Measurements from ENCODE around the gene REL.

REL gene

DNA sequence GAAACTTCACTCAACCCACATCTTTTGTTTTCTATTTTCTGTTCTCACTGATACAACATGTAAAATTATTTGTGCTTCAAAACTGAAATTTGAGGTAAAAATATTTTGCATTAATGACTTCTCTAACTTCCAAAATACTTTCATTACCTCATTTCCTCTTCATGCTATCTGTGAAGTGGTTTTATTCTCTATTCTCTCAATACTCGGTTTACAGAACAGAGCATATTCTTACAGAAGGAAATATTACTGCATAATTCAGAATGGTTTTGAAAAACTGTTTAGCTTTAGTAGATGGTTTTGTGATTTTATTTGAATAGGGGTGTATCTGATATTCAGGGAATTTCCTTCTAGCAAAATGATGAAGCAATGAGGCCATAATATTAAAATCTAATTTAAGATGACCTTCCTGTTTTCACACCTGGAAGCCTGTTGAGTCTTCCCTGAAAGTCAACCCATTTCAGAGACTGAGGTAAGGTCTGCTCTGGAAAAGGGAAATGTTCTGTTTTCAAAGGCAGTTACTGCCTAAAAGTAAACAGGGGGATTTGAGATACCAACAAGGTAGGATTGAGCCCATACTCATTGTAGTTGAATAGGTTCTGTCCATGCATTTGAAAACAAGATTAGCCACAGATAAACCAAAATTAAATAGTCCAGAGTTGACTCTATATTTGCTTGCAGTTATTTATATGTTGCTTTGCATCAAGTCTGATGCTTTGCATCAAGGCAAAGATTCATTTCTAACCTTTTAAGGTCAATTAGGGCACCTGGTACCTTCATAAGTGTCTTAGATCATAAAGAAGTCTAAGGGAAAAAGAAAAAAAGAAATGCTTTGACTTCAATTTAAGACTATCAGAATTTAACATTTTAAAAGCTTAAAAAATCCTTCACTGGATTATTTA, 85.4 kb downstream of the REL start:
- no peak for DNase-seq (ENCODE audit: low read depth)

GRCh38 chr2:60972889-60973656, 91.7 kb downstream of the REL start:
- no peak for DNase-seq (ENCODE audit: low read depth)

DNA sequence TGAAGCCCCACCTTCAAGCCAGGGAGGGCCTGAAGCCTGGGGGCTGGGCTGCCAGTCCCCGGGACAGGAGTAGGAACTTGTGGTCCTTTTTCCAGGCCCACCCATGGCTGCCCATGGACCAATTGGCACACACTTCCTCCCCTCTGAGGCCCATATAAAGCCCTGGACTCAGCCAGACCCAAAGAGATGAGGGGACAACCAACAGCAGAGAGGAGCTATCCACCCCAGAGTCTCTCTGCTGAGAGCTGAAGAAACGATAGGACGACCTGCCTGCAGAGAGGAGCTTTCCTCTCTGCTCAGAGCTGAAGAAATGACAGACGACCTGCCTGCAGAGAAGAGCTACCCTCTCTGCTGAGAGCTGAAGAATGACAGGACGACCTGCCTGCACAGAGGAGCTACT, 92.3 kb downstream of the REL start:
- DNase-seq (ENCODE audit: low read depth) = no peak

DNA sequence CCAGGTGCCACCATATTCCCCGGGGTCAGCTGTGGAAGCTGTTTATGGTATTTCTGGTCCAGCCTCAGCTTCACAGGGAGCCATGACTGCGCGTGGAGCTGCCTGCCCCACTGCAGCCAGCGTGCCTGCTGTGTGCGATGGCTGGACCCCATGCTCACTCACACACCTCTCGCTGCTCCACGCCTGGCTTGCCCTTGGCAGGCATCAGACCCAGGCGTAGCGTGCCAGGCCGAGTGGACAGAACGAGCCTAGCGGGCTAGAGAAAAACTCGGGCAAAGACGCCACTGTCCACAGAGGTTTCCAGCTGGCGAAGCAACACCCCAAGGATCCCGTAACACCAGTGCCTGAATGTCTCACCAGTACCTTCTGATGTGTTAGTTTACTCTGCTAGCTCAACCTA, 93.3 kb downstream of the REL start:
- no peak for DNase-seq (ENCODE audit: low read depth)

Data from non-pigmented ciliary epithelial cell (primary cell).